Liver (tissue), 9 donors: ENCODE measurements around the gene MAGED4. TPM values are rescaled to one million over a fixed set of nuclear protein-coding genes. Genes with fewer than 3 reads are reported as not detected.
"Not testable (repeated sequence)": the region's sequence is repeated elsewhere in the genome, so short reads cannot be mapped to it uniquely, and the experiment has no call there.

Experiments used
- DNase-seq: peaks from one replicate; pipeline ENCODE4 v3.0.0-alpha.2; 2017; ENCODE audit warnings: low spot score
- H3K27ac ChIP-seq, 2 donors: one replicate each; pipeline ENCODE4 v1.7.0; 2013; ENCODE audit warnings: inconsistent platforms in 2 of 2, low read length in 2 of 2, control low read depth in 1 of 2, low read depth in 1 of 2, mild to moderate bottlenecking in 1 of 2
- H3K27me3 ChIP-seq, 4 donors: one replicate each; pipeline versions ENCODE4 v1.6.1 to v1.7.0; 2013; ENCODE audit warnings: low read length in 3 of 4, inconsistent platforms in 1 of 4, mild to moderate bottlenecking in 1 of 4, moderate library complexity in 1 of 4; ENCODE audit not compliant: control insufficient read depth in 4 of 4, insufficient read depth in 4 of 4
- H3K36me3 ChIP-seq, 4 donors: one replicate each; pipeline versions ENCODE4 v1.6.1 to v1.7.0; 2013; ENCODE audit warnings: low read length in 3 of 4, mild to moderate bottlenecking in 3 of 4, low read depth in 1 of 4, moderate library complexity in 1 of 4; ENCODE audit not compliant: control insufficient read depth in 4 of 4, insufficient read depth in 3 of 4
- H3K4me1 ChIP-seq, 4 donors: one replicate each; pipeline versions ENCODE4 v1.6.1 to v1.7.0; 2013; ENCODE audit warnings: low read length in 3 of 4, mild to moderate bottlenecking in 3 of 4, moderate library complexity in 1 of 4; ENCODE audit not compliant: control insufficient read depth in 4 of 4, insufficient read depth in 4 of 4
- H3K4me3 ChIP-seq, 3 donors: one replicate each; pipeline versions ENCODE4 v1.6.1 to v1.7.0; 2013; ENCODE audit warnings: low read length in 3 of 3, control low read depth in 1 of 3, low read depth in 1 of 3, mild to moderate bottlenecking in 1 of 3
- H3K9ac ChIP-seq, 2 donors: one replicate each; pipeline ENCODE4 v1.7.0; 2013; ENCODE audit warnings: low read length in 2 of 2, mild to moderate bottlenecking in 2 of 2, moderate library complexity in 2 of 2, control low read depth in 1 of 2, low read depth in 1 of 2
- H3K9me3 ChIP-seq, 4 donors: one replicate each; pipeline versions ENCODE4 v1.6.1 to v1.7.0; 2013; ENCODE audit warnings: low read length in 3 of 4; ENCODE audit not compliant: control insufficient read depth in 4 of 4
- ATF3 ChIP-seq: IDR thresholded peaks from 2 replicates; pipeline ENCODE4 v1.6.1; 2016; ENCODE audit warnings: antibody characterized with exemption
- CTCF ChIP-seq: fragments of 150-350 bp; IDR thresholded peaks from 2 replicates; pipeline ENCODE4 v1.5.1; 2017; ENCODE audit warnings: improper control_type of control experiment, low read depth, low read length; ENCODE audit not compliant: missing input control
- HNF4A ChIP-seq, 2 donors: conservative IDR thresholded peaks; 2 replicates each; pipeline ENCODE4 v1.6.1; 2016; ENCODE audit warnings: antibody characterized with exemption in 2 of 2, mild to moderate bottlenecking in 2 of 2
- RAD21 ChIP-seq, 2 donors: IDR thresholded peaks; 2 replicates each; pipeline ENCODE4 v1.6.1; 2016; ENCODE audit warnings: antibody characterized with exemption in 2 of 2, mild to moderate bottlenecking in 2 of 2
- RXRA ChIP-seq, 2 donors: IDR thresholded peaks; 2 replicates each; pipeline ENCODE4 v1.6.1; 2017 to 2018; ENCODE audit warnings: antibody characterized with exemption in 2 of 2, mild to moderate bottlenecking in 1 of 2
- TAF1 ChIP-seq: conservative IDR thresholded peaks from 2 replicates; pipeline ENCODE4 v1.6.1; 2016; ENCODE audit warnings: antibody characterized with exemption, mild to moderate bottlenecking
- YY1 ChIP-seq: IDR thresholded peaks from 2 replicates; pipeline ENCODE4 v1.6.1; 2016; ENCODE audit warnings: antibody characterized with exemption, mild to moderate bottlenecking
- WGBS: extraction: QIAGEN DNeasy Blood & Tissue Kit; methylation state at CpG from one replicate; pipeline ENCODE4 v1.1.7; 2013; 5-methylcytosine and 5-hydroxymethylcytosine counted together
- polyA plus RNA-seq, 2 donors: library from polyadenylated mRNA; stranded (reverse) in 1 of 2; unstranded in 1 of 2; fragments of 200-250 nt in 1 of 2; fragments of >200 nt in 1 of 2; fragmentation: Nextera tagmentation in 1 of 2; extraction: Ambion mirVana in 1 of 2; gene quantifications; one replicate each; pipeline versions ENCODE4 v1.2.1 to v1.2.3, GENCODE V29; 2013 to 2015
- total RNA-seq, 2 donors: library from RNA; depleted of rRNA; stranded (reverse); fragments of >200 nt; gene quantifications; one replicate each; pipeline ENCODE4 v1.2.3, GENCODE V29; 2014
- TF ChIP-seq, protein P1 (sequence below): IDR thresholded peaks from 2 replicates; pipeline ENCODE4 v1.6.1; 2016; ENCODE audit warnings: antibody characterized with exemption, mild to moderate bottlenecking
- donor health status: healthy.
- donor health status: healthy.
- donor health status: healthy.
- donor health status: healthy.
- donor health status: healthy.

MAGED4 gene
- total RNA-seq: 10 to 100 TPM in 1 of 2 donors, under 1 TPM in 1; 0.25 to 10.2 TPM
- under 1 TPM; 0.06 to 0.31 TPM for polyA plus RNA-seq

DNA sequence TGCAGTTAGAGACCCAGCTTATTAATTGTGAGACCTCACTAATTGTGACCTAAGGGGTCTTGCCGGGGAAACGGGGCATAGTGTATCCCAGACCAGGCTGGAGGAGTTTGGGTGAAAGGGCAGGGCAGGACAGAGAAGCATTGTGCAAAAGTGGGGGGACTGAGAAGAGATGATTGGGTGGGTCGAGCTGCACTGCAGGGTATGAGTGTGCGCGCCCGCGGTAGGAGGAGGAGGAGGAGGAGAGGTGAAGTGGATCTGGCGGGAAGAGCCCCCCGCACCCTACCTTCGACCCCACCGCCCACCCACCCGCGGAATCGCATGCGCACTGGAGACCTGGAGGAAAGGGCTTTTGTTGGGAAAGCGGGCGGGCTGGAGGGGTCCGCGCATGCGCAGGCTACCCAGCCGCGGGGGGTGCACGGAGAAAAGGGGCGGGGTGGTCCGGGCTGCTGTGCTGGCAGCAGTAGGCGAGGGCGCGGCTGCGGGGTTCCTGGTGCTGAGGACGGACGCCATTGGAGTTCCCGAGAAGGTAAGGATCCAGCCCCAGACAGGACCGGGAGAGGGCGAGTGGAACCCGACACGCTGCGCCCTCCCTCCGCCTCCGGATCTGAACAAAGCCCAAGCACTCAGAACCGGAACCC lies at the start of gene MAGED4:
Gene MAGED4 (plus strand): TSS at position 449 of the 638 bp plus-strand sequence. CDS start 1,035 bp downstream, outside the sequence.
- not testable (repeated sequence) for H3K36me3 ChIP-seq, H3K4me1 ChIP-seq, H3K27ac ChIP-seq, H3K9ac ChIP-seq, H3K4me3 ChIP-seq, H3K9me3 ChIP-seq, DNase-seq, H3K27me3 ChIP-seq
- no CpG with 5 or more reads among the region's 40 CpGs for WGBS

GRCh38 chrX:52138830-52139544 lies 45.7 kb upstream of the MAGED4 start:
- H3K27me3 ChIP-seq: no peaks in the 10 kb centered on the region
- H3K9ac ChIP-seq: no peak overlapping the region
- H3K27ac ChIP-seq: no peak overlapping the region
- H3K4me3 ChIP-seq: no peak overlapping the region
- DNase-seq: no peak
- WGBS: 100% methylated on average over 2 of the region's 2 CpGs
- no peaks in the 10 kb centered on the region for H3K9me3 ChIP-seq
- no peaks in the 10 kb centered on the region for H3K36me3 ChIP-seq
- TF ChIP-seq RAD21 (IDR thresholded peaks at IDR 0.05) (no peak), ATF3 (no peak), YY1 (no peak), RXRA (IDR thresholded peaks at IDR 0.05) (no peak)
- TF ChIP-seq, protein P1, sequence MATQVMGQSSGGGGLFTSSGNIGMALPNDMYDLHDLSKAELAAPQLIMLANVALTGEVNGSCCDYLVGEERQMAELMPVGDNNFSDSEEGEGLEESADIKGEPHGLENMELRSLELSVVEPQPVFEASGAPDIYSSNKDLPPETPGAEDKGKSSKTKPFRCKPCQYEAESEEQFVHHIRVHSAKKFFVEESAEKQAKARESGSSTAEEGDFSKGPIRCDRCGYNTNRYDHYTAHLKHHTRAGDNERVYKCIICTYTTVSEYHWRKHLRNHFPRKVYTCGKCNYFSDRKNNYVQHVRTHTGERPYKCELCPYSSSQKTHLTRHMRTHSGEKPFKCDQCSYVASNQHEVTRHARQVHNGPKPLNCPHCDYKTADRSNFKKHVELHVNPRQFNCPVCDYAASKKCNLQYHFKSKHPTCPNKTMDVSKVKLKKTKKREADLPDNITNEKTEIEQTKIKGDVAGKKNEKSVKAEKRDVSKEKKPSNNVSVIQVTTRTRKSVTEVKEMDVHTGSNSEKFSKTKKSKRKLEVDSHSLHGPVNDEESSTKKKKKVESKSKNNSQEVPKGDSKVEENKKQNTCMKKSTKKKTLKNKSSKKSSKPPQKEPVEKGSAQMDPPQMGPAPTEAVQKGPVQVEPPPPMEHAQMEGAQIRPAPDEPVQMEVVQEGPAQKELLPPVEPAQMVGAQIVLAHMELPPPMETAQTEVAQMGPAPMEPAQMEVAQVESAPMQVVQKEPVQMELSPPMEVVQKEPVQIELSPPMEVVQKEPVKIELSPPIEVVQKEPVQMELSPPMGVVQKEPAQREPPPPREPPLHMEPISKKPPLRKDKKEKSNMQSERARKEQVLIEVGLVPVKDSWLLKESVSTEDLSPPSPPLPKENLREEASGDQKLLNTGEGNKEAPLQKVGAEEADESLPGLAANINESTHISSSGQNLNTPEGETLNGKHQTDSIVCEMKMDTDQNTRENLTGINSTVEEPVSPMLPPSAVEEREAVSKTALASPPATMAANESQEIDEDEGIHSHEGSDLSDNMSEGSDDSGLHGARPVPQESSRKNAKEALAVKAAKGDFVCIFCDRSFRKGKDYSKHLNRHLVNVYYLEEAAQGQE: no peak
- H3K4me1 ChIP-seq: no peaks in the 10 kb centered on the region

DNA sequence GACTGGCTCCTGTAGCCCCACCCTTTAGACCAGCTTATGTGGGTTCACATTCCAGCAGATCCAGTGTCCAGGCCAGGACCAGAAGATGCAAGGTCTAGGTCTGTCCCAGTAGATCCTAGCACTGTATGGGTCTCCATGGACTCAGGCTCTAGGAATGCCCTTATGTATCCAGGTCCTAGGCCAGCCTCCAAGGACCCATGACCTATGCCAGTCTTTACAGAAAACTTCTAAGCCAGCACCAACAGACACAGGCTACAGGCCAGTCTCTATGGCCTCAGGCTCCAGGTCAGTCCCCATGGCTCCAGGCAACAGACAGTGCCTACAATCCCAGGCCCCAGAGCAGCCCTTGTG lies 45.2 kb upstream of the MAGED4 start:
- no peaks in the 10 kb centered on the region for H3K9me3 ChIP-seq
- no peak overlapping the region for H3K4me3 ChIP-seq
- H3K36me3 ChIP-seq: no peaks in the 10 kb centered on the region
- DNase-seq: no peak
- H3K27me3 ChIP-seq: no peaks in the 10 kb centered on the region
- H3K4me1 ChIP-seq: no peaks in the 10 kb centered on the region
- TF ChIP-seq TAF1 (no peak), HNF4A (conservative IDR thresholded peaks at IDR 0.05) (no peak), CTCF (no peak)
- H3K27ac ChIP-seq: no peak overlapping the region
- H3K9ac ChIP-seq: no peak overlapping the region
